Measurements from ENCODE around the gene TIGD4. TPM values are rescaled to one million over a fixed set of nuclear protein-coding genes. Genes with fewer than 3 reads are reported as not detected.

The TIGD4 gene
- total RNA-seq, 2 donors from 2014 or later, result 0.21 TPM; not detected in 1

DNA sequence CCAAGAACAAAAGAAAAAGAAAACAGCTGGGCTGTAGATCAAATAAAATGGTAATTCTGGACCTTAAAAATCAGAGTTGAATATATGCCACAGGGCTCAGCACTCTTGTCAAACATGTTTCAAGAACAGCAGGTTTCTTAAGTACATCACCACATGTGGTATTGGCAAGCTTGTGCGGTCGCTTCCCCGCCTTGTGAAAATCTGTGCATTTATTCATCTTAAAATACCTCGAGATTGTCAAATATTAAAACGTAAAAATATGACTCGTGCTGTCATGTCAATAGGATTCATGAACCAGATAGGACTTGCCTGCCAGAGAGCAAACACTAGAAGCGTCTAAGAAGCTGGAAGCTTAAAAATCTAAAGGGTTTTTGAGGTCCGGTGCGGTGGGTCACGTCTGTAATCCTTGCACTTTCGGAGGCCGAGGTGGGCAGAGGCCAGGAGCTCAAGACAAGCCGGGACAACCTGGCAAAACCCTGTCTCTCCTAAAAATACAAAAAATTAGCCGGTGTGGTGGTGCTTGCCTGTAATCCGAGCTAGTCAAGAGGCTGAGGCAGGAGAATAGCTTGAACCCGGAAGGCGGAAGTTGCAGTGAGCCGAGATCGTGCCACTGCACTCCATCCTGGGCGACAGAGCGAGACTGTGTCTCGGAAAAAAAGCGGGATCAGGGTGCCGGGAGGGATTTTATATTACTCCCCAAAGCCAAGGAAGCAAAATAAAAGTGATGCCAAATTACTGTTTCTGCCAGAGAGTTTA lies 59.6 kb downstream of the TIGD4 start:
- no peak overlapping the region for H3K4me3 Mint-ChIP-seq
- peaks cover 5% of the 10 kb centered on the region for H3K27me3 Mint-ChIP-seq

More for the DNA sequence above, 59.6 kb downstream of the TIGD4 start:
- no peaks in the 10 kb centered on the region for H3K4me1 Mint-ChIP-seq
- no peaks in the 10 kb centered on the region for H3K9me3 Mint-ChIP-seq
- no peaks in the 10 kb centered on the region for H3K36me3 Mint-ChIP-seq (ENCODE audit: low read depth)
- no peak overlapping the region for H3K27ac Mint-ChIP-seq
- ATAC-seq (replicated peaks), result no peak

Other genes with a start within 250 kb of the TIGD4 start
- gene FBXW7, start 243.6 kb downstream of the TIGD4 start, total RNA-seq, result 10 to 100 TPM; 37.4 to 39.6 TPM
- 10 to 100 TPM in 1 of 2 donors, 1 to 10 TPM in 1; 8.6 to 18.0 TPM for gene TMEM154, start 99.7 kb downstream of the TIGD4 start, total RNA-seq
- gene ARFIP1, start 224 bp upstream of the TIGD4 start, total RNA-seq, result 10 to 100 TPM; 11.4 to 14.0 TPM
- gene FHDC1, start 156.6 kb upstream of the TIGD4 start, total RNA-seq, result under 1 TPM; 0.32 to 0.48 TPM